A673 (cell line): ENCODE measurements around the gene ADAMTSL3.

Source experiments
- EZH2 ChIP-seq: fragments of 200-600 bp; sonication (generic); IDR thresholded peaks from 2 replicates; pipeline ENCODE4 v1.6.1; 2017; ENCODE audit warnings: borderline replicate concordance, low read depth, mild to moderate bottlenecking, mixed read lengths, antibody characterized with exemption, low read length; ENCODE audit not compliant: poor library complexity, severe bottlenecking
- TF ChIP-seq, protein P1 (sequence below): fragments of 300-800, 200-600 bp; sonication (generic); conservative IDR thresholded peaks from 2 replicates; pipeline ENCODE4 v1.5.1; 2017; ENCODE audit warnings: low read depth, mild to moderate bottlenecking, antibody characterized with exemption, low read length, moderate library complexity, mixed read lengths

DNA sequence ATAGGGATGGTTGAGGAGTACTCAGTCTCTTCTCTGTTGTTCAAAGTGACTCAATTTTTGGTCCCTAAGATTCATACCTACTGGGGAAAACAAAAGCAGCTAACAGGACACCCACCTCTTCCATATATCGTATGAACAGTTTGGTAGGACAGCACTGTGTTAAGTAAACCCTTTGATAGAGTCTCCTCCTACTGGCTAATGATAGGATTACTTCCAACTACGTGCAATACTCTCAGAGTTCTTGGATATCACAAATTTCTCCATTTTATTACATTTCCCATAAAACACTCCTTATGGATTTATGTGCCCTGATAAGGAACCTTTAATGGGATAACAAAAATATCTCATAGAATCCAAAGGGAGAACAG lies 381.5 kb downstream of the ADAMTSL3 start:
- no peak for TF ChIP-seq EZH2
- TF ChIP-seq, protein P1, sequence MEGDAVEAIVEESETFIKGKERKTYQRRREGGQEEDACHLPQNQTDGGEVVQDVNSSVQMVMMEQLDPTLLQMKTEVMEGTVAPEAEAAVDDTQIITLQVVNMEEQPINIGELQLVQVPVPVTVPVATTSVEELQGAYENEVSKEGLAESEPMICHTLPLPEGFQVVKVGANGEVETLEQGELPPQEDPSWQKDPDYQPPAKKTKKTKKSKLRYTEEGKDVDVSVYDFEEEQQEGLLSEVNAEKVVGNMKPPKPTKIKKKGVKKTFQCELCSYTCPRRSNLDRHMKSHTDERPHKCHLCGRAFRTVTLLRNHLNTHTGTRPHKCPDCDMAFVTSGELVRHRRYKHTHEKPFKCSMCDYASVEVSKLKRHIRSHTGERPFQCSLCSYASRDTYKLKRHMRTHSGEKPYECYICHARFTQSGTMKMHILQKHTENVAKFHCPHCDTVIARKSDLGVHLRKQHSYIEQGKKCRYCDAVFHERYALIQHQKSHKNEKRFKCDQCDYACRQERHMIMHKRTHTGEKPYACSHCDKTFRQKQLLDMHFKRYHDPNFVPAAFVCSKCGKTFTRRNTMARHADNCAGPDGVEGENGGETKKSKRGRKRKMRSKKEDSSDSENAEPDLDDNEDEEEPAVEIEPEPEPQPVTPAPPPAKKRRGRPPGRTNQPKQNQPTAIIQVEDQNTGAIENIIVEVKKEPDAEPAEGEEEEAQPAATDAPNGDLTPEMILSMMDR, result peak; percentile 57
